HCT116 (cell line): Measurements from ENCODE around the gene RGS19. TPM values are rescaled to one million over a fixed set of nuclear protein-coding genes. Genes with fewer than 3 reads are reported as not detected.

Experiments used
- ATAC-seq: fragments of 200-7000 bp; cut with Tn5 transposase; 2 replicates; pipeline ENCODE4 v1.9.1; 2020; ENCODE audit warnings: mild to moderate bottlenecking, moderate library complexity
- BruUV-seq: library from RNA; stranded (reverse); fragments of 400-500 nt; replicated peaks from 2 replicates; lab custom pipeline; 2021; lab: Mats Ljungman, UMichigan
- CTCF ChIA-PET: fragments of 300-600 bp; sonication (Branson Sonifier 250); formaldehyde crosslinking; loops from one replicate; lab custom pipeline; 2021; ENCODE audit warnings: antibody characterized with exemption; lab: Charles Lee
- POLR2A ChIA-PET: fragments of 300-600, 350-600 bp; sonication (Branson Sonifier 250); formaldehyde crosslinking; loops from one replicate; lab custom pipeline; 2021; ENCODE audit warnings: antibody characterized with exemption; lab: Charles Lee
- RAD21 ChIA-PET, 2 experiments: fragments of 300-600 bp; sonication (Branson Sonifier 250); formaldehyde crosslinking; loops; one replicate each; lab custom pipeline; 2023; ENCODE audit warnings: low total read pairs in 2 of 2; ENCODE audit not compliant: uncharacterized antibody in 2 of 2, unreplicated experiment in 2 of 2, low non-redundant PET in 1 of 2; lab: Charles Lee
- DNase-seq: peaks from one replicate; pipeline ENCODE4 v3.0.0-alpha.2; 2010; ENCODE audit warnings: low read depth, low spot score
- H2AFZ ChIP-seq: fragments of 200-600 bp; shearing (Covaris generic), sonication (generic); 2 replicates; pipeline ENCODE4 v1.6.1; 2017; ENCODE audit warnings: low read depth, mixed run types, mixed read lengths, antibody characterized with exemption, low read length; ENCODE audit not compliant: poor library complexity, severe bottlenecking
- H3K27ac ChIP-seq: 2 replicates; pipeline ENCODE4 v1.5.1; 2012; ENCODE audit warnings: low read depth, low read length
- H3K27me3 ChIP-seq: fragments of 200-600 bp; sonication (generic); 2 replicates; pipeline ENCODE4 v1.6.1; 2016; ENCODE audit warnings: mixed run types, low read length, mixed read lengths; ENCODE audit not compliant: insufficient read depth
- H3K36me3 ChIP-seq, 2 experiments: fragments of 200-500 bp in 1 of 2; fragments of 200-600 bp in 1 of 2; sonication (Bioruptor generic) in 1 of 2; sonication (generic) in 1 of 2; 2 replicates each; pipeline versions ENCODE4 v1.5.1 to v1.6.1; 2014 to 2016; ENCODE audit warnings: low read length in 2 of 2, inconsistent platforms in 1 of 2, mixed read lengths in 1 of 2, mixed run types in 1 of 2; ENCODE audit not compliant: insufficient read depth in 2 of 2, control insufficient read depth in 1 of 2
- H3K4me1 ChIP-seq, 2 experiments: fragments of 200-600 bp in 1 of 2; sonication (generic) in 1 of 2; 2 replicates each; pipeline versions ENCODE4 v1.5.1 to v1.6.1; 2012 to 2017; ENCODE audit warnings: low read length in 2 of 2, inconsistent platforms in 1 of 2, mild to moderate bottlenecking in 1 of 2, mixed read lengths in 1 of 2, mixed run types in 1 of 2, moderate library complexity in 1 of 2; ENCODE audit not compliant: insufficient read depth in 2 of 2, control insufficient read depth in 1 of 2
- H3K4me2 ChIP-seq: fragments of 200-600 bp; sonication (generic); 2 replicates; pipeline ENCODE4 v1.6.1; 2017; ENCODE audit warnings: mixed run types, low read length, mixed read lengths
- H3K4me3 ChIP-seq, 2 experiments: fragments of 200-600 bp in 1 of 2; sonication (generic) in 1 of 2; replicated peaks in 1 of 2; 2 replicates each; pipeline ENCODE4 v1.5.1; 2011 to 2016; ENCODE audit warnings: low read length in 2 of 2, control low read depth in 1 of 2, low read depth in 1 of 2, mild to moderate bottlenecking in 1 of 2, mixed read lengths in 1 of 2, mixed run types in 1 of 2
- H3K79me2 ChIP-seq: fragments of 200-600 bp; sonication (generic); 2 replicates; pipeline ENCODE4 v1.6.1; 2017; ENCODE audit warnings: mild to moderate bottlenecking, mixed run types, low read length, moderate library complexity, mixed read lengths; ENCODE audit not compliant: insufficient read depth
- H3K9ac ChIP-seq: fragments of 200-600 bp; sonication (generic); 2 replicates; pipeline ENCODE4 v1.6.1; 2016; ENCODE audit warnings: low read length, mixed read lengths
- H3K9me2 ChIP-seq: fragments of 200-600 bp; sonication (generic), shearing (Covaris generic); 2 replicates; pipeline ENCODE4 v1.6.1; 2017; ENCODE audit warnings: mixed run types, mild to moderate bottlenecking, moderate library complexity; ENCODE audit not compliant: insufficient read depth
- H3K9me3 ChIP-seq, 2 experiments: fragments of 200-500 bp in 1 of 2; fragments of 200-600 bp in 1 of 2; sonication (Bioruptor generic) in 1 of 2; sonication (generic) in 1 of 2; 2 replicates each; pipeline ENCODE4 v1.6.1; 2014 to 2017; ENCODE audit warnings: low read length in 2 of 2, mixed read lengths in 2 of 2, inconsistent platforms in 1 of 2, low read depth in 1 of 2, mild to moderate bottlenecking in 1 of 2, mixed run types in 1 of 2, moderate library complexity in 1 of 2; ENCODE audit not compliant: control insufficient read depth in 1 of 2, insufficient read depth in 1 of 2
- H4K20me1 ChIP-seq: fragments of 200-600 bp; sonication (generic), shearing (Covaris generic); 2 replicates; pipeline ENCODE4 v1.6.1; 2017; ENCODE audit warnings: mixed run types, mild to moderate bottlenecking, moderate library complexity; ENCODE audit not compliant: insufficient read depth
- ATF3 ChIP-seq: IDR thresholded peaks from 2 replicates; pipeline ENCODE4 v1.6.1; 2012
- CBX3 ChIP-seq: IDR thresholded peaks from 2 replicates; pipeline ENCODE4 v1.6.1; 2012; ENCODE audit warnings: low read depth
- EZH2phosphoT487 ChIP-seq: fragments of 200-600 bp; IDR thresholded peaks from 2 replicates; pipeline ENCODE4 v1.6.1; 2018; ENCODE audit warnings: antibody characterized with exemption, borderline replicate concordance
- MAX ChIP-seq: IDR thresholded peaks from 2 replicates; pipeline ENCODE4 v1.6.1; 2012
- POLR2A ChIP-seq: IDR thresholded peaks from 2 replicates; pipeline ENCODE4 v1.7.0; 2011; ENCODE audit warnings: borderline replicate concordance; ENCODE audit not compliant: insufficient read depth, insufficient read length; ENCODE audit errors: extremely low read depth
- POLR2AphosphoS5 ChIP-seq: IDR thresholded peaks from 2 replicates; pipeline ENCODE4 v1.6.1; 2011; ENCODE audit warnings: mild to moderate bottlenecking, low read depth, low read length, moderate library complexity
- RAD21 ChIP-seq: IDR thresholded peaks from 2 replicates; pipeline ENCODE4 v1.6.1; 2012; ENCODE audit warnings: low read depth, mild to moderate bottlenecking
- SIN3A ChIP-seq: IDR thresholded peaks from 2 replicates; pipeline ENCODE4 v1.6.1; 2012; ENCODE audit warnings: low read depth
- SP1 ChIP-seq: IDR thresholded peaks from 2 replicates; pipeline ENCODE4 v1.6.1; 2012; ENCODE audit warnings: low read depth
- intact Hi-C: fragments of 100-400 bp; cut with micrococcal nuclease; formaldehyde crosslinking; loops from 2 replicates; pipeline ENCODE4 v1.10.0; 2022
- total RNA-seq: library from RNA; stranded (reverse); gene quantifications from one replicate; pipeline ENCODE4 v1.2.1, GENCODE V29; 2021; ENCODE audit not compliant: unreplicated experiment
- TF ChIP-seq, protein P1 (sequence below): IDR thresholded peaks from 2 replicates; pipeline ENCODE4 v1.6.1; 2011; ENCODE audit warnings: mild to moderate bottlenecking, low read length, moderate library complexity; ENCODE audit not compliant: insufficient replicate concordance; ENCODE audit errors: extremely low read depth

Gene RGS19
- total RNA-seq, 1 experiment from 2014 or later, result 21.4 TPM

DNA sequence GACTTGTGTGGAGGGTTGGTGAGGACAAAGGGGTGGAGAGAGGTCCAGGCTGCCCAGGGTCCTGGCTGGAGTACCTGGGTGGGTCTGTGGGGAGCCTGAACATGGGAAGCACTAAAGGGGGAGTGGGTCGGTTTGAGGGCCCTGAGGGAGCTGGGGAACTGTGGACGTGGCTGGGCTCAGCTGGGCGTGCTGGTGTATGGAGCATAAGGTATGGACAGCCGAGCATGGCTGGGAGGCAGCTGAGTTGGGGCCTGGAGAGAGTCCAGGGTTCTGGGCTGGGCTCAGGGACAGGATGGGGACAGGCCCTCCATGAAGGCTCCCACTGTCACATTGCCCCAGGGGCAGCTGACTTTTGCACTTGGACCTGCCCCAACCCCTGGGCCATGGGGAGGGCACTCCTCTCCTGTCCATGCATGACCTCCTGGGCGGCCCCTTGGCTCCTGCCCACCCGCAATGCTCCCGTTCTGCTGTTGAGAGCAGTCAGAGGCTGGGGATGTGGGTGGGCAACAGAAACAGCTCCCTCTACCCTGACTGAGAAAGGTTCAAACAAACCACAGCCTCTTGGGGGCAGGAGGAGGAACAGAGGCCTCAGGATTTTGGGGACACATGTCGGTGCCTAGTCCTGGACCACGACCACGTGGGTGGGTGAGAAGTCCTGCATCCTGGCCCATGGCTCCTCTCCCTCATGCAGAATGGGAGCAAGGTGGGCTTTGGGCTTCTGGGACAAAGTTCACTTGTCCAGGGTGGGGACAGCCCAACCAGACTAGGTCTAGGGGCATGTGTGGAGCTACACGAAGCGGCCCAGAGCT is 38.9 kb downstream of the RGS19 start:
- ChIA-PET CTCF (interaction anchor here (1.0 to 5.1 kb wide), 5 partner anchors 14 to 503 kb away, joined by 3 to 35 read pairs (median 14); partner anchors contain the start of gene PRPF6), POLR2A (no interaction called here), RAD21 (no interaction called here)
- no peaks in the 10 kb centered on the region for H3K9me3 ChIP-seq
- no peaks in the 10 kb centered on the region for H3K36me3 ChIP-seq
- ATAC-seq (no peak), DNase-seq (no peak)
- H3K9ac ChIP-seq, result no peak overlapping the region
- H3K4me2 ChIP-seq, result no peak overlapping the region
- no peaks in the 10 kb centered on the region for H3K27me3 ChIP-seq
- intact Hi-C loops, result no loop called here
- peaks cover 16 to 34% of the 10 kb centered on the region in 2 experiments for H3K4me1 ChIP-seq
- H3K79me2 ChIP-seq, result no peaks in the 10 kb centered on the region
- no peak overlapping the region for H3K4me3 ChIP-seq
- no peak overlapping the region for H2AFZ ChIP-seq
- BruUV-seq, result no TSS peak
- no peaks in the 10 kb centered on the region for H4K20me1 ChIP-seq
- no peaks in the 10 kb centered on the region for H3K9me2 ChIP-seq
- TF ChIP-seq EZH2phosphoT487, result no peak
- TF ChIP-seq ATF3, result no peak
- no peak for TF ChIP-seq MAX
- TF ChIP-seq RAD21, result no peak
- TF ChIP-seq CBX3, result no peak
- TF ChIP-seq SIN3A, result no peak
- TF ChIP-seq POLR2AphosphoS5, result no peak
- TF ChIP-seq, protein P1, sequence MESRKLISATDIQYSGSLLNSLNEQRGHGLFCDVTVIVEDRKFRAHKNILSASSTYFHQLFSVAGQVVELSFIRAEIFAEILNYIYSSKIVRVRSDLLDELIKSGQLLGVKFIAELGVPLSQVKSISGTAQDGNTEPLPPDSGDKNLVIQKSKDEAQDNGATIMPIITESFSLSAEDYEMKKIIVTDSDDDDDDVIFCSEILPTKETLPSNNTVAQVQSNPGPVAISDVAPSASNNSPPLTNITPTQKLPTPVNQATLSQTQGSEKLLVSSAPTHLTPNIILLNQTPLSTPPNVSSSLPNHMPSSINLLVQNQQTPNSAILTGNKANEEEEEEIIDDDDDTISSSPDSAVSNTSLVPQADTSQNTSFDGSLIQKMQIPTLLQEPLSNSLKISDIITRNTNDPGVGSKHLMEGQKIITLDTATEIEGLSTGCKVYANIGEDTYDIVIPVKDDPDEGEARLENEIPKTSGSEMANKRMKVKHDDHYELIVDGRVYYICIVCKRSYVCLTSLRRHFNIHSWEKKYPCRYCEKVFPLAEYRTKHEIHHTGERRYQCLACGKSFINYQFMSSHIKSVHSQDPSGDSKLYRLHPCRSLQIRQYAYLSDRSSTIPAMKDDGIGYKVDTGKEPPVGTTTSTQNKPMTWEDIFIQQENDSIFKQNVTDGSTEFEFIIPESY, result no peak
- no peak for TF ChIP-seq POLR2A
- no peak for TF ChIP-seq SP1
- no peak overlapping the region for H3K27ac ChIP-seq
